Fibroblast of villous mesenchyme (primary cell): ENCODE measurements around the gene MOGAT1. TPM values are rescaled to one million over a fixed set of nuclear protein-coding genes. Genes with fewer than 3 reads are reported as not detected.
"Not testable (repeated sequence)": the region's sequence is repeated elsewhere in the genome, so short reads cannot be mapped to it uniquely, and the experiment has no call there.

Experiments
- DNase-seq: peaks from one replicate; pipeline ENCODE4 v3.0.0-alpha.2; 2010; ENCODE audit warnings: low read depth
- H3K4me3 ChIP-seq: 2 replicates; pipeline ENCODE4 v1.5.1; 2011; ENCODE audit warnings: low read depth, mild to moderate bottlenecking, low read length
- total RNA-seq: library from RNA; depleted of rRNA; stranded (reverse); fragments of >200 nt; gene quantifications from 2 replicates; pipeline ENCODE4 v1.2.3, GENCODE V29; 2012
- TF ChIP-seq, protein P1 (sequence below): IDR thresholded peaks from 2 replicates; pipeline ENCODE4 v1.5.1; 2012; ENCODE audit warnings: low read depth, mild to moderate bottlenecking, low read length; ENCODE audit not compliant: insufficient read depth

The MOGAT1 gene
- total RNA-seq, 1 donor, result not detected

DNA sequence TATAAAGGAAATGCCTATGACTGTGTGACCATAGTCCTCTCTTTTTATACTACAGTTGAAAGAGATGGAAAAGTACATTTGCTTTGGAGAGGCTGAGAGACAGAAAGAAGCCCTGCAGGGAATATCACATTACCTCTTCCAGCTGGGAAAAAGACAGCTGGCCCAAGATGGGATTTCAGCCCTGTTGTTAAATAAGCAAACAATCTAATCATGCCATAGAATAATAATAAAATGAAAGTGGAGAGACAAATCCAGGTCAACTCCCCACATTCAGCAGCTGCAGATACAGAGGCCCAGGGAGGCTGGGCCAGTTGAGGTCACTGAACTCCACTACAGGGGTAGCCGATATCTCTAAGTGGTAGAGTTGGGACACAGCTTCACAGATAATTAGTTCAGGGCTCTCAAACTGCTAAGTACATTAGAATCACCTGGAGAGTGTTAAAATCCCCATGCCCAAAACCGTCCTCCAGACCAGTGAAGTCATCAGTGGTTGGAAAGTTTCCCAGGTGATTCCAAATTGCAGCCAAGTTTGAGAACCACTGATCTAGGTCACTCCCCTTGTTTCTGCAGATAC lies 81.9 kb downstream of the MOGAT1 start:
- peak; percentile 80 for DNase-seq
- TF ChIP-seq, protein P1, sequence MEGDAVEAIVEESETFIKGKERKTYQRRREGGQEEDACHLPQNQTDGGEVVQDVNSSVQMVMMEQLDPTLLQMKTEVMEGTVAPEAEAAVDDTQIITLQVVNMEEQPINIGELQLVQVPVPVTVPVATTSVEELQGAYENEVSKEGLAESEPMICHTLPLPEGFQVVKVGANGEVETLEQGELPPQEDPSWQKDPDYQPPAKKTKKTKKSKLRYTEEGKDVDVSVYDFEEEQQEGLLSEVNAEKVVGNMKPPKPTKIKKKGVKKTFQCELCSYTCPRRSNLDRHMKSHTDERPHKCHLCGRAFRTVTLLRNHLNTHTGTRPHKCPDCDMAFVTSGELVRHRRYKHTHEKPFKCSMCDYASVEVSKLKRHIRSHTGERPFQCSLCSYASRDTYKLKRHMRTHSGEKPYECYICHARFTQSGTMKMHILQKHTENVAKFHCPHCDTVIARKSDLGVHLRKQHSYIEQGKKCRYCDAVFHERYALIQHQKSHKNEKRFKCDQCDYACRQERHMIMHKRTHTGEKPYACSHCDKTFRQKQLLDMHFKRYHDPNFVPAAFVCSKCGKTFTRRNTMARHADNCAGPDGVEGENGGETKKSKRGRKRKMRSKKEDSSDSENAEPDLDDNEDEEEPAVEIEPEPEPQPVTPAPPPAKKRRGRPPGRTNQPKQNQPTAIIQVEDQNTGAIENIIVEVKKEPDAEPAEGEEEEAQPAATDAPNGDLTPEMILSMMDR, result no peak
- no peak overlapping the region for H3K4me3 ChIP-seq

DNA sequence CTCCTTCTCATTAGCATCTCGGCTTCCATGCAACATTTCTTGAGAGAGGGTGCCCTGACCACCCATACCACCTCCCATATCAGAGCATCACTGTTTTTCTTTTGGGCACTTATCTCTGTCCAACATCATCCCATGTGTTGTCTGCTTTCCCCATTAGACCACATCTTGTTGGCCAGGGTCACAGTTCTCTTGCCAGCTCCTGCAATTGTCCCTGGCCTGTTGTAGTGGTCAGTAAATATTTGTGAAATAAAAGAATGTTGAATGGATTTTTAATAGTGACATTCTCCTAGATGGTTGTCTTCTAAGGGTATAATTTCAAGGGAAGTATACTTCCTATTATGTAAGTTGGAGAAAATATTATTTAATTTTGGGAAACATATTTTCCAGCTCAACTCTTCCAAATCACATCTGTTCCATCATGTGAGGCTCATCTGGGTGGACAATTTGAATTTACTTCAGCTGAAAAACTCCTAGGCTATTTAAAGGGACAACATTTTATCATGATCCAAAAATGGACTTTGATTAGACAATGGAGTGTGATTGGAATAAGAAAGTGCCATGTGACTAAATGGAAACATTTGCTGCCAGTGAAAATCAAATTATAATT lies 83.0 kb downstream of the MOGAT1 start:
- no peak for DNase-seq
- no peak overlapping the region for H3K4me3 ChIP-seq
- TF ChIP-seq, protein P1, result no peak

DNA sequence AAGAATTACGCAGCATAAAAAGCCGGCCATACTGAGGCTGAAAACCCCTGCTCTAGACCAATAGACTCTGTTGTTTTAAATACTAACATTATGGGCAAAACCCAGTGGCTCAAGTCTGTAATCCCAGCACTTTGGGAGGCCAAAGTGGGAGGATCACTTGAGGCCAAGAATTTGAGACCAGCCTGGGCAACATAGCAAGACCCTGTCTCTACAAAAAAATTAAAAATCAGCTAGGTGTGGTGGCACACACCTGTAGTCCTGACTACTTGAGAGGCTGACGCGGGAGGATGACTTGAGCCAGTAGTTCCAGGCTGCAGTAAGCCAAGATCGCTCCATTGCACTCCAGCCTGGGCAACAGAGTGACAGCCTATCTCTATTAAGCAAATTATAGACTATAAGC lies 84.1 kb downstream of the MOGAT1 start:
- not testable (repeated sequence) for DNase-seq, H3K4me3 ChIP-seq

DNA sequence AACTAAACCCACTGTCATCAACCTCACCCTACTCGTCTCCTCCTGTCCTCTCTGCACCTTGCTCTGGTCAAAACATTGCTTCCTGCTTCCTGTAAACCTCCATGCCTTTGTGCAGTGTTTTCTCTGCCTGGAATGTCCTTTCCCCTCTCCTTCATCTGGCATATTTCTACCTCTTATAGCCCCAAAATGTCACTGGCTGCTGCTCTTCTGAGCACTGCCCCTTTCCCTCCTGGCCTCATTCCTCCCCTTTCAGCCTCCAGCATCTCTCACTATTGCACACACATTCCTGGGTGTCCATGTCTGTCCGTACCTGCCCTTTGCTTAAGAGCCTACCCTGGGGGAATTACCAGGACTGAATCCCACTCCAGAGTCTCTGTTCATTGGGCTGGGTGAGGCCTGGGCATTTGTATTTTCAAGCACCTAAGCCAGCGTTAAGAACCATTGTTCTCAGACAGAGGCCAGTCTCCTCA lies 84.9 kb downstream of the MOGAT1 start:
- TF ChIP-seq, protein P1, result no peak
- H3K4me3 ChIP-seq, result no peak overlapping the region
- DNase-seq, result no peak

DNA sequence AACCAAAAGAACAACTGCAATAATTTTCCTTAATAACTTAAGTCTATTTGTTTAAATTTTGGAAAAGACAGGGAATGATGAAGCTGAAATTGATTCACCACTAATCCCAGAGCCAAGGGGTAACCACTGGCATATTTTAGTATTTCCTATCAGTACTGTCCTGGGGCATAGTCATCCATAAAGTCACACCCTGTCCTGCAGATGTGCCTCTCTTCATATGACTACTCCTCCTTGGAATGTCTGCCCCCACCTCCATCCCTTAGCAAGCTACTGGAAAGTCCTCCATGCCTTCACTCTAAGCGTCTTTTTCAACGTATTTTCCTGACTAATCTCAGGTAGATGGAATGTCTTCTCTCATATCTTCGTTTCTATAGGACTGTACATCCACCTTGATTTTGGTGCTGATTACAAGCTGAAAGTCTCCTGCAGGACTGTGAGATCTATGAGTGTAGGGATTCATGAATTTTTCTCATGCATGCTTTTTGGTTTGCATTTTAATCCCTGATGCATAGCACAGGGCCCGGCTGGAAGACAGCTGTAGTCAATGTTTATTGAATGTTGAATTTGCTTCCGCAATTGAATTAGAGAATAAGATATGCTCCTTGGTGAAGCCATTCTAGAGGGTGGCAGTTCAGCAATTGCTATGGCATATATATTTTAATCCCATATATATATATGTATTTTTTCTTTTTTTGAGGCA lies 85.6 kb downstream of the MOGAT1 start:
- TF ChIP-seq, protein P1, result no peak
- H3K4me3 ChIP-seq, result no peak overlapping the region
- DNase-seq, result peak; percentile 88

Other genes with a start within 250 kb of the MOGAT1 start
- gene SGPP2, start 247.1 kb upstream of the MOGAT1 start, total RNA-seq, result not detected in 2 replicates
- gene FARSB, start 15.6 kb upstream of the MOGAT1 start, total RNA-seq, result 18.0 and 25.9 TPM in 2 replicates
- 195 and 207 TPM in 2 replicates for gene ACSL3, start 189.4 kb downstream of the MOGAT1 start, total RNA-seq